Activated T-cell treated with anti-CD3 and anti-CD28 coated beads, Interleukin-2, amount 50 U/mL, for 4 hours (primary cell): ENCODE measurements around the gene SLC31A1. TPM values are rescaled to one million over a fixed set of nuclear protein-coding genes. Genes with fewer than 3 reads are reported as not detected.

Source experiments
- ATAC-seq, 2 donors: fragments of 200-7000 bp; cut with Tn5 transposase; one replicate each; pipeline ENCODE4 v1.10.0; 2021
- DNase-seq: peaks from one replicate; pipeline ENCODE4 v3.0.0-alpha.2; 2020
- H3K27me3 Mint-ChIP-seq: one replicate; pipeline ENCODE4 v1.8.0; 2021; ENCODE audit warnings: low read depth, mixed read lengths
- H3K36me3 Mint-ChIP-seq: one replicate; pipeline ENCODE4 v1.8.0; 2022; ENCODE audit warnings: mixed read lengths; ENCODE audit not compliant: insufficient read depth
- H3K4me1 Mint-ChIP-seq: one replicate; pipeline ENCODE4 v1.8.0; 2021; ENCODE audit warnings: low read depth, mixed read lengths
- H3K4me3 Mint-ChIP-seq: one replicate; pipeline ENCODE4 v1.8.0; 2021; ENCODE audit warnings: mild to moderate bottlenecking, moderate library complexity, mixed read lengths
- H3K9me3 Mint-ChIP-seq: one replicate; pipeline ENCODE4 v1.8.0; 2021; ENCODE audit warnings: mixed read lengths
- total RNA-seq, 3 donors: library from RNA; stranded (reverse); gene quantifications; one replicate each; pipeline ENCODE4 v1.2.1, GENCODE V29; 2021

The SLC31A1 gene
- total RNA-seq, 3 donors from 2014 or later, result 9.8 to 14.5 (median 14.2) TPM

DNA sequence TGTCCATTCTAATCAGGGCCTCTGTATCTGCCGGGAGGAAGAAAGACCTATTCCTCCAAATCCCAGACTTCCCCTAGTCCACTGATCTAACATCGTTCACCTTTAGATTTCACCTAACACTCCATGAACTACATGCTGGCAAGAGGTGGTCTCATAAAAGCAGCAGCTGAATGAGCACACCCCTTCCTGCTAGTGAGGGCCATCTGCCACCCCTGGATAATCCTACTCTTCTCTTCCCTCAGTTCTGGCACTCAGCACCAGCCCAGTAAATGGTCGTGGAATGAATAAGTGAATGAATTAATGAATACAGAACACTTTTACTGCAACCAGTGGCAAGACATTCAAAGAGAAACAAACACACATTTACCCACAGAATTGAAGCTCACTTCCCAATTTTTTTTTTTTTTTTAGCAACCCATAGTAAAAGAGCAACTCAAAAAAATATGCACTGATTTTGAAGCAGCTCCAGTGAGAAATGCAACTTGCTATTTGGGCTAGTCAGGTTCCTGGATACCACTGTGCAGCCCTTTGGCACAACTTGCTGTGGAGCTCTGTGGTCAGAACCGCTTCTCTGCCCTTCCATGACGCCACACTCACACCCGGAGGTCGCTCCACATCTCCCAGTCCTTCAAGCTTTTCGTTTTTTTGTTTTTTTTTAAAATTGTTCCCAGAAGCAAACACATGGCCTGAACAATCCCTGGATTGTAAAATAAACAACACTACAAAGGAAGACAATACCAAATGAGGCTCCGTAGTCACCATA is 75.6 kb downstream of the SLC31A1 start:
- Mint-ChIP-seq H3K9me3 (no peaks in the 10 kb centered on the region), H3K4me3 (no peak overlapping the region), H3K4me1 (no peaks in the 10 kb centered on the region), H3K36me3 (peaks cover 10% of the 10 kb centered on the region), H3K27me3 (no peaks in the 10 kb centered on the region)
- DNase-seq (no peak), ATAC-seq (no peak)

- no peak overlapping the region for H3K4me3 Mint-ChIP-seq
- ATAC-seq, result no peak
- no peaks in the 10 kb centered on the region for H3K9me3 Mint-ChIP-seq
- no peak for DNase-seq
- H3K27me3 Mint-ChIP-seq, result peaks cover 5% of the 10 kb centered on the region
- no peaks in the 10 kb centered on the region for H3K4me1 Mint-ChIP-seq
- peaks cover 2% of the 10 kb centered on the region for H3K36me3 Mint-ChIP-seq
Measured at GRCh38 chr9:113298311-113298710, 77.0 kb downstream of the SLC31A1 start.

DNA sequence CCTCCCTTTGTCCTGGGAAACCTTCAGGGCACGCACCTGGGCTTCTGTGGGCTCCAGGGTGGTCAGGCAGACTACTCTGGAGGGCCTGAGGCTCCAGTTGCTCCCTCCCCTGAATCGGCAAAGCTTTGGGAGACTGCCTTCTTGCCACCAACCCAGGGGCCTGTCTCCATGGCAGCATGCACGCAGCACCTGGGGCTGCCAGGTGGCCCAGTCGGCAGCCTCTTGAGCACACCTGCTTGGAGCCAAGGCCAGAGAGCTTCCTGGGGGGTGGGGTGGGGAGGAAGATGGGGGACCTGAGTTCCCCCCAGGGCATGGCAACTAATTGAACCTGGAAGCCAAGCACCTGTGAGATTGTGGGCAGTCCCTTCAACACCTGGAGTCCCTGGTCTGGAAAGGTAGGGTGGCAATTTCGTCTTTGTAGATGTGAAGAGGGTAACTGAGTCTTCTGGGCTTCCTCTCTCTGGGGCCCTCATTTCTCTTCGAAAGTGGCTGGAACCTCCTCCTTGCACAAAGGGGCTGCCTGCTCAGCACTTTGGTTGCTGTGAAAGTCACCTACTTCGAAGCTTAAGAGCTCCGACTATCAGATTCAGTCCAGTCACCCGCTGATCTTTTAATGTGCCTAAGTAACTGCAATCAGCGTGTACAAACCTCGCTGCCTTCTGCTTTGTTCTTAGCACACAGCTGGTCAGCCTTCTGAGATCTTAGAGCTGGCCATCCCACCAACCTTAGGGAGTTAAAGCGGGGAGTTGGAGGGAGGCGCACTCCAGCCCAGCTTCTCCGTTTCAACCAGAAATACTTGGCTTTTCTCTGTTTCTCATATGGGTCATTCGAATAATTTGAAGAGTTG is 77.8 kb downstream of the SLC31A1 start:
- Mint-ChIP-seq H3K27me3 (peaks cover 7% of the 10 kb centered on the region), H3K4me3 (no peak overlapping the region), H3K36me3 (no peaks in the 10 kb centered on the region), H3K9me3 (no peaks in the 10 kb centered on the region), H3K4me1 (no peaks in the 10 kb centered on the region)
- no peak for DNase-seq
- ATAC-seq, result no peak

- no peaks in the 10 kb centered on the region for H3K36me3 Mint-ChIP-seq
- no peaks in the 10 kb centered on the region for H3K4me1 Mint-ChIP-seq
- no peak overlapping the region for H3K4me3 Mint-ChIP-seq
- ATAC-seq (no peak), DNase-seq (no peak)
- no peaks in the 10 kb centered on the region for H3K9me3 Mint-ChIP-seq
- peaks cover 9% of the 10 kb centered on the region for H3K27me3 Mint-ChIP-seq
Measured at GRCh38 chr9:113299800-113300292, 78.5 kb downstream of the SLC31A1 start.

GRCh38 chr9:113301548-113301947 is 80.2 kb downstream of the SLC31A1 start:
- H3K27me3 Mint-ChIP-seq, result peaks cover 11% of the 10 kb centered on the region

GRCh38 chr9:113302792-113303418 is 81.6 kb downstream of the SLC31A1 start, which contains the start of gene RNF183:
RNF183 (minus strand) TSS chr9:113303376; CDS start chr9:113298184, 5,192 bp downstream.
- Mint-ChIP-seq H3K9me3 (no peaks in the 10 kb centered on the region), H3K36me3 (no peaks in the 10 kb centered on the region)

More at GRCh38 chr9:113301548-113301947, 80.2 kb downstream of the SLC31A1 start:
- H3K36me3 Mint-ChIP-seq, result no peaks in the 10 kb centered on the region
- no peaks in the 10 kb centered on the region for H3K4me1 Mint-ChIP-seq
- DNase-seq (no peak), ATAC-seq (no peak)
- no peaks in the 10 kb centered on the region for H3K9me3 Mint-ChIP-seq
- no peak overlapping the region for H3K4me3 Mint-ChIP-seq

DNA sequence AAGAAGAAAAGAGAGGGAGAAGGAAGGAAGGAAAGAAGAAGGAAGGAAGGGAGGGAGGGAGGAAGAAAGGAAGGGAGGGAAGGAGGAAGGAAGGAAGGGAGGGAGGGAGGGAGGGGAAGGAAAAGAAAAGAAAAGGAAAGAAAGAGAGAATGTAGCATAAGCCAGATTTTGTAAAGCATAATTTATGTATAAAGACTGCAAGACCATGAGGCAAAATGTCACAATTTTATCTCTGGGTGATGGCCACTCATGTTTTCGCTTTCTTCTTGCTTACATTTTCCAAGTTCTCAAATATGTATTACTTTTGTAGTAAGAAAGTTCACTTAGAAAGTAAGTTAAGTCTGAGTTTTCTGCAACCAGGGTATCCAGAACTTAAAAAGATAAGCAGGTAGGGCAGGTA is 85.2 kb downstream of the SLC31A1 start:
- H3K4me1 Mint-ChIP-seq, result no peaks in the 10 kb centered on the region
- H3K4me3 Mint-ChIP-seq, result no peak overlapping the region
- DNase-seq, result no peak
- H3K9me3 Mint-ChIP-seq, result no peaks in the 10 kb centered on the region
- no peak for ATAC-seq
- no peaks in the 10 kb centered on the region for H3K36me3 Mint-ChIP-seq
- peaks cover 11% of the 10 kb centered on the region for H3K27me3 Mint-ChIP-seq

More at GRCh38 chr9:113302792-113303418, 81.6 kb downstream of the SLC31A1 start, which contains the start of gene RNF183:
- H3K4me1 Mint-ChIP-seq, result no peaks in the 10 kb centered on the region
- ATAC-seq (no peak), DNase-seq (no peak)
- no peak within 1 kb of the TSS for H3K4me3 Mint-ChIP-seq
- peaks cover 11% of the 10 kb centered on the region for H3K27me3 Mint-ChIP-seq

- Mint-ChIP-seq H3K36me3 (no peaks in the 10 kb centered on the region), H3K4me3 (no peak overlapping the region), H3K4me1 (no peaks in the 10 kb centered on the region), H3K27me3 (peaks cover 11% of the 10 kb centered on the region), H3K9me3 (no peaks in the 10 kb centered on the region)
- DNase-seq (no peak), ATAC-seq (no peak)
Measured at GRCh38 chr9:113307396-113307975, 86.1 kb downstream of the SLC31A1 start.

- ATAC-seq (no peak), DNase-seq (no peak)
- Mint-ChIP-seq H3K9me3 (no peaks in the 10 kb centered on the region), H3K4me1 (no peaks in the 10 kb centered on the region), H3K4me3 (no peak overlapping the region), H3K27me3 (peaks cover 3% of the 10 kb centered on the region), H3K36me3 (no peaks in the 10 kb centered on the region)
Measured at GRCh38 chr9:113309204-113309813, 88.0 kb downstream of the SLC31A1 start.

GRCh38 chr9:113310538-113310937 is 89.2 kb downstream of the SLC31A1 start:
- Mint-ChIP-seq H3K27me3 (peaks cover 3% of the 10 kb centered on the region), H3K4me1 (no peaks in the 10 kb centered on the region), H3K9me3 (no peaks in the 10 kb centered on the region), H3K4me3 (no peak overlapping the region), H3K36me3 (no peaks in the 10 kb centered on the region)
- ATAC-seq (no peak), DNase-seq (no peak)

GRCh38 chr9:113311961-113312360 is 90.6 kb downstream of the SLC31A1 start:
- Mint-ChIP-seq H3K4me1 (no peaks in the 10 kb centered on the region), H3K9me3 (no peaks in the 10 kb centered on the region), H3K36me3 (no peaks in the 10 kb centered on the region), H3K4me3 (no peak overlapping the region), H3K27me3 (peaks cover 7% of the 10 kb centered on the region)
- ATAC-seq (no peak), DNase-seq (no peak)

DNA sequence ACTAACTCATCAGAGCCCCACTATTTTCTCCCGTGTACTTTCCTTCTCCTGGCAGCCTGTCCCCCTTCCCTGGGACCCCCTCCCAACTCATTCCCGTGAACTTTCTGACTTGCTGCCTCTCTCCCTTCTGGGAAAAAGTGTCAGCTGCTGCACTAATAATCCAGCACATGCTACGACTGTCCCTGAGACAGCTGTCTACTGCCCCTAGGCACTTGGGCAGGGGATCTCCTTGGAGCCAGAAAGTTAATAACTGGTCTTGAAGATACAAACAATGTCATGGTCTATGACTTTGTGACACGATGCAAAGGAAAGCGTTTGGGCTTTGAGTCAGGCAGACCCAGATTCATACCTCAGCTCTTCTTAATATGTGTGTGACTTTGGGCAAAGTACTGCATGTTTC is 91.9 kb downstream of the SLC31A1 start:
- Mint-ChIP-seq H3K36me3 (no peaks in the 10 kb centered on the region), H3K9me3 (no peaks in the 10 kb centered on the region), H3K4me3 (no peak overlapping the region), H3K27me3 (peaks cover 9% of the 10 kb centered on the region), H3K4me1 (no peaks in the 10 kb centered on the region)
- ATAC-seq (no peak), DNase-seq (no peak)
